HG02973 (cell line): ENCODE measurements around the gene RBP2.
"Not testable (repeated sequence)": the region's sequence is repeated elsewhere in the genome, so short reads cannot be mapped to it uniquely, and the experiment has no call there.

Experiments
- ATAC-seq: cut with Tn5 transposase; IDR thresholded peaks from one replicate; pipeline ENCODE4 v1.9.1; 2021; ENCODE audit warnings: moderate library complexity; ENCODE audit not compliant: unreplicated experiment

Gene RBP2

DNA sequence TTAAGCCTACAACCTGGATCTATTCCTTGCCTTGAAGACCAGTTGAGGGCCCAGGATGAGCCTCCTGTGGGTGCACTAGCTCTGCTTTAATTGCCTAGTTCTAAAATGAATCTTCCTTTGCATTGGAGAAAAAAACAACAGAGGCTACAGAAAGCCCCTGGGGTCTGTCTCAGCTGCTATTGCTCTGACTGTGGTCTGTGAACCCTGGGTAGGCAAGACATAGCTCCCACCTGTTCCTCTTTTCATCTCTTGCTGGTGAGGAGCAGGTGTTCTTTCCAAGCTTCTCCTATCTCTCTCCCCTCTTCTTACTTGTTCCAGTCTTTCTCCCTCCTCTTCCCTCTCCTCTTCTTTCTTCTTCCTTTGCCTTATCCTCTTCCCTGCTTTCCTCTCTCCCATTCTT is 28.8 kb downstream of the RBP2 start:
- no peak for ATAC-seq

GRCh38 chr3:139444446-139444845 is 31.9 kb downstream of the RBP2 start:
- no peak for ATAC-seq

GRCh38 chr3:139443186-139443585 is 33.1 kb downstream of the RBP2 start:
- no peak for ATAC-seq

- ATAC-seq = no peak
Observed at GRCh38 chr3:139441656-139442055, 34.7 kb downstream of the RBP2 start.

- ATAC-seq = no peak
Observed at GRCh38 chr3:139440639-139441556, 35.4 kb downstream of the RBP2 start.

DNA sequence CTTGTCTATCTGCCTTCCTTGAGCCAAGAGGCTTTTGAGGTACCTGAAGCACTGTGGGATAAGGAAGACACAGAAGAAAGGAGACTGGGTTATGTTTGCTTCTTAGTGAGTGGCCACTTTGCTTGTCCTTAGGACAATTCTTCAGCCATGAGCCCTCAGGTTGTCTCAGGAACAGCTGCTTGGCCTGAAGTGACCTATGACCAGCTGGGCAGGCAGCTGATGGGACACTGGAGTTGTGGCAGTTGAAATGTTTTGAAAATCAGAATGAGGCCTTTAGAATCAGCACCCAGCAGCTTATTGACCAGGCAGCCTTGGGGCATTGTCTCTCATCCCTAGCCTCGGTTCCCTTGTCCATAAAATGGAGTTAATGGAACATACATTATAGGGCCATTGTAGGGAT is 37.0 kb downstream of the RBP2 start:
- ATAC-seq = no peak

- ATAC-seq = no peak
Observed at GRCh38 chr3:139434764-139435307, 41.5 kb downstream of the RBP2 start.

- ATAC-seq = no peak
Observed at GRCh38 chr3:139434228-139434627, 42.1 kb downstream of the RBP2 start.

DNA sequence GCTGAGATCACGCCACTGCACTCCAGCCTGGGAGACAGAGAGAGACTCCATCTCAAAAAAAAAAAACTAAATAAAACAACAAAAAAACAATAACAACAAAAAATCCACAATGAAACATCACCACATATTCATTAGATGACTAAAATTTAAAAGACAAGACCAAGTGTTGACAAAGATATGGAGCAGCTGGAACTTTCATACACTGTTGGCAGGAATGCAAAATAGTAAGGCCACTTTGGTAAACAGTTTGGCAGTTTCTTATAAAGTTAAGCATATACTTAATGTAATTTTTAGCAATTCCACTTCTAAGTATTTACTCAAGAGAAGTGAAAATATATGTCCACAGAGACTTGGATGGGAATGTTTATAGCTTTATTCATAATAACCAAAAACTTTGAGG is 43.2 kb downstream of the RBP2 start:
- no peak for ATAC-seq

GRCh38 chr3:139430493-139430892 is 45.8 kb downstream of the RBP2 start:
- ATAC-seq = no peak

GRCh38 chr3:139427283-139428060 is 48.8 kb downstream of the RBP2 start:
- ATAC-seq = peak; percentile 88

DNA sequence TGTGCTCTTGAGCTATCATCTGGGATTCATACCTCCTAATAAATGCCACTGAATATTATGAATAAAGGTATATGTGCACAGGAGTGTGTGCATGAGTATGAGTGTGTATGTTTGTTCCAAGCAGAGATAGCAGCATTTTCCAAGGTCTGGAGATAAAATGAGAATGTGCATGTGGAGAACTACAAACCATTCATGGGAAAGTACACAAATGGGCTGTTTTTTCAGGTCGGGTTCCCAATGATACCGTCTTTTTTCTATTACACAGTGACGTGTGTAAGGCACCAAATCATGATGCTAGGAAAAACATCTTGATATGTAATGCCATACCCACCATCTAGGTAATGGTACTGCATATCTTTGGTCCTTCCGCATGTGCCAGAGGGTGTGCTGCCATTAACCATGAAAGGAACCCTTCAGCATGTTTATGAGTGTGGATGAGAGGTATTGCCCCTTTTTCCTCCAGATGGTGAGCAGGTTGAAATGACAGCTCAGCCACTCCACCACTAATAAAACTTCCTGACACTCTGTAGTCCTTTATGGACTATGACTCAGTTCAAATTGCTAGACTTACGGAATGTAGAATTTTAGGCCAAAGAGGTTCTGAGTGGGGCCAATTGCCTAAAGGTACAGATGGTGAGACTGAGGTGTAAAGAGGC is 50.4 kb downstream of the RBP2 start:
- ATAC-seq = no peak

DNA sequence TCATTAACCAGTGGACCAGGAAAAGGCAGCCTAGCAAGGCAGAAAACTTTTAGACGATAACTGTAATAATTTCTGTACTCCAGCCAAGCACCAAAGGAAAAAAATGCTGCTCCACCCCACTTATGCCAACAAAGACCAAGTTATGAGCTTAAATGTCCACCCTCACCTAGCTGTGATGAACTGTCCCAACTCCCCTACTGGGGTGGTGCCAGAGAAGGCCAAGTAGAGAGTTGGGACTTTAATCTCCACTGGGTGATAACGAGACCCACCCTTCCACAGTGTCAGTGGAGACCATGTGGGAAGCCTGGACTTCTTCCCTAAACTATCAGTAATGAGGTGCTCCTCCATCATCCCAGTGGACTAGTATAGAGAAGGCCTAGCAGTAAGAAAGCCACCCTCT is 53.1 kb downstream of the RBP2 start:
- ATAC-seq = no peak

DNA sequence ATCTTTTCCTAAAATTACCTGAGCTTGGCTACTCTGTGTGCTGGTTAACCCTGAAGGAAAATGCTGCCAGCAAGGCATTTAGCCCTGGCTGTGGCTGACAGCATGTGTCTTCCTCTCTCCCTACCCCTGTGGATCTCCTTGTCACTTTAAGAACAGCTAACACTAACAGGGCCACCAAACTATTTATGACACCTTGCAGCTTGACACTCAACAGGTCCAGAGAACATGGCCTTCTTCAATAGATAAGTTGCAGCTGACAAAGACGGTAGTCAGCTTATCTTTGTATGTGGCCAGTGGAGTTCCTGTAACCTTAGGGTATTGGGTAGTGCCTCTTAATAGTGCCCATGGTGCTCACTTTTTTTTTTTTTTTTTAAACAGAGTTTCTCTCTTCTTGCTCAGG is 54.9 kb downstream of the RBP2 start:
- no peak for ATAC-seq

GRCh38 chr3:139421040-139421439 is 55.3 kb downstream of the RBP2 start:
- no peak for ATAC-seq

DNA sequence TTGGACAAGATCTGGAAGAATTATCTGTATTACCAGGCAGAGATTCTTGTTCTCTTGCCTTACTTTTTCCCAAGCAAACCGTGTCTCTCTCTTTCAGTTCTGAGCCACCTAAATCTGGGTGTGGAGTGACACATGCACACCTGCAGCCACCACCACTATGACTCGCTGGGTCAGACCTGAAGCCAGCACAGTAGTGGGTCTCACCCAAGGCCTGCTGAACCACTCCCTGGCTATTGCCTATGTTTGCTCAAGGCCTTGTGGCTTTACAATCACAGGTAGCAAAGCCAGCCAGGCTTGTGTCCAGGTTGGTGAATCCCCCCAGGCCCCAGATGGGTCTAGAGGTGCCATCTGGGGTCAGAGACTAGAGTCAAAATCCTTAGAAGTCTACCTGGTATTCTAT is 58.2 kb downstream of the RBP2 start:
- ATAC-seq = no peak

GRCh38 chr3:139416275-139416674 is 60.0 kb downstream of the RBP2 start:
- ATAC-seq = no peak

- no peak for ATAC-seq
Observed at GRCh38 chr3:139414608-139415224, 61.6 kb downstream of the RBP2 start.

DNA sequence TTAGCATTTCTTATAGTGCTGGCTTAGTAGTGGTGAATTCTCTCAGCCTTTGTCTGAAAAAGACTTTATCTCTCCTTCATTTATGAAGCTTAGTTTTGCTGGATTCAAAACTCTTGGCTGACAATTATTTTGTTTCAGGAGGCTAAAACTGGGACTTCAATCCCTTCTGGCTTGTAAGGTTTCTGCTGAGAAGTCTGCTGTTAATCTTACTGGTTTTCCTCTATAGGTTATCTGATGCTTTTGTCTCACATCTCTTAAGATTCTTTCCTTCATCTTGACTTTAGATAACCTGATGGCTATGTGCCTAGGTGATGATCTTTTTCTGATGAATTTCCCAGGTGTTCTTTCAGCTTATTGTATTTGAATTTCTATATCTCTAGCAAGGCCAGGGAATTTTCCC is 63.4 kb downstream of the RBP2 start:
- not testable (repeated sequence) for ATAC-seq
